NCI-H1417 treated with DMSO at 0.1 percent for 48 hours (cell line): ENCODE measurements around the gene NUP50.

Experiments
- DNase-seq: peaks from one replicate; lab custom pipeline; 2025; lab: John Stamatoyannopoulos, UW

The NUP50 gene, protein sequence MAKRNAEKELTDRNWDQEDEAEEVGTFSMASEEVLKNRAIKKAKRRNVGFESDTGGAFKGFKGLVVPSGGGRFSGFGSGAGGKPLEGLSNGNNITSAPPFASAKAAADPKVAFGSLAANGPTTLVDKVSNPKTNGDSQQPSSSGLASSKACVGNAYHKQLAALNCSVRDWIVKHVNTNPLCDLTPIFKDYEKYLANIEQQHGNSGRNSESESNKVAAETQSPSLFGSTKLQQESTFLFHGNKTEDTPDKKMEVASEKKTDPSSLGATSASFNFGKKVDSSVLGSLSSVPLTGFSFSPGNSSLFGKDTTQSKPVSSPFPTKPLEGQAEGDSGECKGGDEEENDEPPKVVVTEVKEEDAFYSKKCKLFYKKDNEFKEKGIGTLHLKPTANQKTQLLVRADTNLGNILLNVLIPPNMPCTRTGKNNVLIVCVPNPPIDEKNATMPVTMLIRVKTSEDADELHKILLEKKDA

DNA sequence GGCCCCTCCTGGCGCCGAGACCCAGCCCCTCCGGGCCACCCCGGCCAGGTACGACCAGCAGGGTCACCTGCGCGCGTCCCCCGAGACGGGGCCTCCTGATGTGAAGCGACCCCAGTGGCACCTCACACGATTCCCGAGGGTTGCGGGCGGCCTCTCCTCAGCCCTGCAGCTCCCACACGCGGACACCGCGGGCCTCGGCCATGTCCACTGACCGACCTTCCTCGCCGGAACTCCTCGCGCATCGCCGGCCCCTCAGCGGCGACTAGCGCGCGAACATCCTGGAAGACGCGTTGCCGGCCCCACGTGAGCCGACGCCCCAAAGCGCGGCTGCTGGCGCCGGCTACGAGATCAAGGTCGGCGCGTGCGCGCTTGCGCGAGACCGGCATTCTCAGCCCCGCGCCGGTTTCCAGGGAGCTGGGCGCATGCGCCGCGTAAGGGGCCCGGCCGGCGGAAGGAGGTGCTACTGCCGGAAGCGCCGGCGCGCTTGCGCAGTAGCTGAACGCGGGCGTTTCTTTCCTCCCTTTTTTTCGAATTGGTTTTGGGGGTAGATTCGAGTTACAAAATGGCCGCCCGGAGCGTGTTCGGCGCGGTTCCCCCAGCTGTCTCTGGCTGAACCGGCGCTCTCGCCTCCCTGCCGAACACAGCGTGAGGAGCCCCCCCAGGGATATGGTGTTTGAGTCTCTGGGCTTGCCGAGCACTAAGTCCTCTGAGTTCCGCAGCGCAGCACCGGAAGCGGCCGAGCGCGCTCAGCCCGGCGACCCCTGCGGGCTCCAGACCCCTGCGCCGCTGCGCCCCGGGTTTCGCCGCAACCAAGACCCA lies at the start of gene NUP50:
TSS of gene NUP50 (plus strand) at position 475 of the 819 bp plus-strand sequence. CDS start 4,253 bp downstream, outside the sequence.
- peak; percentile 49 for DNase-seq

DNA sequence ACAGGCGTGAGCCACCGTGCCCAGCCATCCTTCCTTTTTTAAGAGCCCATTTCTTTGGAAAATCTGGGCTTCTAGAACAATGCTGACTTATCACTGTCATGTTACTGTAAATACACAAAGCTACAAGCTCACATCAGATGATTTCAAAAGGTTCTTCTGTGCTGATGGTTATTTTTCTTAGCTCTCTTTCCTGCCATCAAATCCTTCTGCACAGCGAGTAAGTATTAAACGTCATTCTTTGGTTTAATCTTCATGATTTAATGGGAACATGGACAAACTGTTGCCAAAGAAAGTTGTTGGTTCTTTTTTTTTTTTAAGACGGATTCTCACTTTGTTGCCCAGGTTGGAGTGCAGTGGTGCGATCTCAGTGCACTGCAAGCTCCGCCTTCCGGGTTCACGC lies 43.3 kb upstream of the NUP50 start:
- no peak for DNase-seq

DNA sequence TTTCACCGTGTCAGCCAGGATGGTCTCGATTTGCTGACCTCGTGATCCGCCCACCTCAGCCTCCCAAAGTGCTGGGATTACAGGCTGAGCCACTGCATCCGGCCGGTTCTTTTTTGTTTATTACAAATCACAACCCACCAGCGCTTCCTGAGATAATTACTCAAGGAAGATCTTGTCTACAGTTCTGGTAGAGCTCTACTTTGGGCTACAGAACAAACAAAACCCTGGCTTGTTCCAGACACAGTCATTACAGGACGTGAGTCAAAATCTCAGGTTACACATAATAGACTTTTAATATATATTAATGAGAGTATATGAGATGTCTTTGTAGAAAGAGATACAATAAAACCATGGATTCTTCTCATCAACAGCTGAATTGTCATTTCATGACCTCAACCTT lies 42.8 kb upstream of the NUP50 start:
- DNase-seq, result no peak

DNA sequence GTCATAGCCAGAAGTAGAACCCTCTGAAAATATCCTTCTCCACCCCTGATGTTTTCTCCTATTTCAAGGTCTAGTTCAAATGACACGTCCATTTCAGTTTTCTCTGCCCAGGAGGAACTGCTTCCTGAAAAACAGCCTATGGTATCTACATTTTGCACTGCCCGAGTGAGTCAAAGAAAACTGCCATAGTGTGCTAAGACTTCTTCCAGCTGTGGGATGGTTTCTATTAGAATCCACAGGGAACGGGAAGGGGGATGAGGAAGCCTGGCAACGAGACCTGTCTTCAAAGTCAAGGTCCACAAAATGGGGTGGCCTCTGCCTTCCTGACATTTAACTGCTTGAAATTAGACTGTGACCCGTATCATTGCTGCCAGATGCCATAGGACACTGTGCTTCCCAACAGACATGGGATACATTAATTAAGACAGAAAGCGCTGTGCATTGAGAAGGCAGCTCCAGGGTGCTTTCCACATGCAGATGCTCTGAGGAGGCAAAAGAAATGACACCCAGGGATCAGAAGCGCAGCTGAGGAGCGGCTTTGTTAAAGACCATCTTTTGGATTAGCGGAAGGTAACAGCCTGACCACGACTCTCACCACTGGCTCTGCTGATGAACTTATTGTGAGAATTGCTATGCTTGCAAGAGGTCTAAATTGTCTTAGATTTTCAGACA lies 39.4 kb upstream of the NUP50 start:
- DNase-seq, result no peak

DNA sequence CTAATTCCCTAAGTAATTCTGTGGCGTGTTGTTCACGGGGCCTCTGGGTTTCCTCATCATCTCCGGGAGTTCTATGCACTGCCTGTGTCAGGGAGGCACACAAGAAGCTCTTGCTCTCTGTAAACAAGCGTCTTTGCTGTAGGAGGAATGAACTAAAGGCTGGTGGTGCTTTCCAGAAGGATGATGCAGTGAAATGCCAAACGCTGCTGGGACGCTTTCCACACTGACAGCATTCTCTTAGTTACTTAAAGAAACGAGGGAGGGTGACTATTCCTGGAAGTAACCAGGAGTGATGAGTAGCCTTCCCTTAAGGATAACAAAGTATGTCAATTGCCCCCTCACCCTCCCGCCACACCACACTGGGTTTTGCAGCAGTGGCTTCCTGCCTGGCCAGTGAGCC lies 38.5 kb upstream of the NUP50 start:
- no peak for DNase-seq

DNA sequence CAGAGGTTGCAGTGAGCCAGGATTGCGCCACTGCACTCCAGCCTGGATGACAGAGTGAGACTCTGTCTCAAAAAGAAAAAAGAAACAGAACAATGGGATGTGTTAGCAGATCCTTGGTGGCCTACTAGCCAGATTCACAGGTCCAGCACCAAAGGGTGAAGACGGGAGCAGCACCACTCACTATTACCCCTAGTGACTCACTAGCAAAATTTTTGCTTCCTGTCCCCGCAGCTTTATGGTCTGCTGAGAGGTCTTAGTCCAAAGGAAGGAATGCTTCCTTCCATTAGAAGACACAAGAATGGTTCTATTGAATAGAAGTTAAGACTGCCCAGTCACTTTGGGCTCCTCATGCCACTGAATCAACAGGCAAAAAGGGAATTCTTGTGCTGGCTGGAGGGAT lies 35.9 kb upstream of the NUP50 start:
- no peak for DNase-seq

DNA sequence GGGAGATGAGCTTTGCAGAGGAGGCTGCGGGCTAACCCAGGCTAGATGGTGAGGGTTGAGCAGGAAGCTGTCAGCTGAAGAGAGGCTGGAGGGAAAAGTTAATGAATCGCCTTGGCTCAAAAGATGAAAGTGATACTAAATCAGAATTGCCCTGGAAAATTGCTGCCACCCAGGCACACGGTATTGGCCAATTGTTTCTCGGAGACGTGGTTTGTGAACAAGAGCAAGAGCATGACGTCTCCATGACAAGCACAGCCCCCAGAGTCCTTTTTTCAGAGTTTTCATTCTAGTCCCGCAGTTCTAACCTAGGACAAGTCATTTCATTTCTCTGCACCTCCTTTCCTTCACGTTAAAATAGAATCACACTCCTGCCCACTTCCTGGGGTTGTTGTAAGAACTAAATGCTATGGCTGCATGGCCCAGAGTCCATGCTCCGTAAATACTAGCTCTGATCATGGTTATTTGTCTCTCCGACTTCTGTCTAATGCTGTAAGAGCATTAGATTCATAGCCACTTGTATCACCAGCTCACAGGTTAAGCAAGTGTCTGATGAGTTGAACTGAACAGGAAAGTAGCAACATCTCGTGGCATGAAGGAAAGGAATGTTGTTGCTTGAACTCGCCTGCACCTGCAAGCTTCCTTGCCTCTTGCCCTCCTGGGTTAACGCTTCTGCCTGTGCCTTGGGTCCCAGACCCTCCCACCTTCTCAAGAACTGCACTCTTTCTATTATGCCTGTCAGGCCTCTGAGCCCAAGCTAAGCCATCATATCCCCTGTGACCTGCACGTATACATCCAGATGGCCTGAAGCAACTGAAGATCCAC lies 33.8 kb upstream of the NUP50 start:
- DNase-seq, result no peak

DNA sequence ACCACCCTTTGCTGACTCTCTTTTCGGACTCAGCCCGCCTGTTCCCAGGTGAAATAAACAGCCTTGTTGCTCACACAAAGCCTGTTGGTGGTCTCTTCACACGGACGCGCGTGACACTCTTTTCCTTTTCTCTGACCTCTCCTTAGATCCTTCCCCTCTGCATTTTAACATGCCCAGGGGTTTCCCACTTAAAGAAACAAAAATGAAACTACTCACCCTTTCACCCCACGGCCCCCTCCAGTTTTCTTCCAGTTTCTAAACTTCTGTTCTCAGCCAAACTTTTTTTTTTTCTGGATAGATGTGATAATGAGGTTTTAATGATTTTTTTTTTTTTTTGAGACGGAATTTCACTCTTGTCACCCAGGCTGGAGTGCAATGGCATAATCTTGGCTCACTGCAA lies 32.8 kb upstream of the NUP50 start:
- DNase-seq, result no peak

DNA sequence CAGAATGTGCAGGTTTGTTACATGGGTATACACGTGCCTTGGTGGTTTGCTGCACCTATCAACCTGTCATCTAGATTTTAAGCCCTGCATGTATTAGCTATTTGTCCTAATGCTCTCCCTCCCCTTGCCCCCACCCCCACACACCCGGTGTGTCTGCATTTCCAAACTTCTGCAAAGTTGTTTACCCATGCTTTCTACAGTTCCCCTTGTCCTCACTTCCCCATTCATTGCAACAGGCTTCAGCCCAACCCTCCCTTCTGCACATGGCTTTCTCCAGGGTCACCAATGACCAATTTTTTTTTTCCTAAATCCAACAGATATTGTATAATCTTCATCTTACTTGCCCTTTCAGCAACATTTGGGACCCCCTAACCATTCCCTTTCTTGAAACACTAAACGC lies 32.0 kb upstream of the NUP50 start:
- no peak for DNase-seq

DNA sequence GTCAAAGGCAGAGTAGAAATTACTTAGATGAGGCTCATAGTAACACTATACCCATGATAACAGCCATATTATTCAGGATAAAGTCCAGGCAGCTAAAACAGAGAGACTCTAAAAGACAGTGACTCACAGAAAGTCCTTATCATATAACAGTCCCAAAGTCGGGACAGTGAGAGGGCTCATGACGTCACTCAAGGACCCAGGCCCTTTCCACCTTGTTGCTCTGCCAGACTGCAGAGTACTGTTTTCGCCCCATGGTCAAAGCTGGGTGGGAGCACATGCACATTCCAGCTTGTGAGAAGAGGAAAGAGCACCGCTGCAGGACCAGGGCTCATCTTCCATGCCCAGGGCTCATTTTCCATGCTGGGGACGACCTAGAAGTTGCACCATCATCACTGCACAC lies 29.4 kb upstream of the NUP50 start:
- DNase-seq, result no peak

DNA sequence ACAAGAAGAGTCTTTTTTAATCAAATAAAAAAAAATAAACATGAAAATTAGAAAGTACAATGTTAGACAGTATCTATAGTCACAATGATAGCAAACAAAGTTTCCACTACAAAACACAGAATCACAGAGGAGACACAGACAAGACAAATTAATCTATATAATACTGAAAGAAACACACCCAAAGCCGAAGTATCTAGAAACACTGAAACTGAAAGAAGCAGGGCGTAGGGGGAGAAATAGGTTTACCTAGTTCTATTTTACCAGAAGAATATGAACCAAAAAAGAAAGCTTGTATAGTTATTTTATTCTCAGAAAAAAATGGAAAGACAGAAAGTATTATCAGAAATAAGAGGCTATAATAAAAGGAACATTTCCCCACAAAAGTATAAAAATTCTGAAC lies 27.1 kb upstream of the NUP50 start:
- DNase-seq, result no peak

DNA sequence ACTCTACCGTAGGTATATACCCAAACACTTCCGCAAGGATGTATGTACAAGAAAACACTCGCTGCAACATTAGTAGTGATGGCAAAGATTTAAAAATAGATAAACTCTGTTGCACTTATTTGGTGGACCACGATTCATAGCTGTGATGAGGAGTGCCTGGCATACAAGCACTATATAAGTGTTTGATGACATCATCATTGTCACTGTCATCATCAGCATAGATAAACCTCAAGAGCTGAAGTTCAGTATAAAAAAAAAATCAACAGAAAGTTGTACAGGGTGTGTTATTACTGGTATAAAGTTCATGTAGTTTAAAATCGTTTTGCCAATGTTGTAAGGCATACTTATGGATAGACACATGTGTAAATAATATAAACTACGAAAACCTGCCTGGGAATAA lies 24.0 kb upstream of the NUP50 start:
- DNase-seq, result no peak

DNA sequence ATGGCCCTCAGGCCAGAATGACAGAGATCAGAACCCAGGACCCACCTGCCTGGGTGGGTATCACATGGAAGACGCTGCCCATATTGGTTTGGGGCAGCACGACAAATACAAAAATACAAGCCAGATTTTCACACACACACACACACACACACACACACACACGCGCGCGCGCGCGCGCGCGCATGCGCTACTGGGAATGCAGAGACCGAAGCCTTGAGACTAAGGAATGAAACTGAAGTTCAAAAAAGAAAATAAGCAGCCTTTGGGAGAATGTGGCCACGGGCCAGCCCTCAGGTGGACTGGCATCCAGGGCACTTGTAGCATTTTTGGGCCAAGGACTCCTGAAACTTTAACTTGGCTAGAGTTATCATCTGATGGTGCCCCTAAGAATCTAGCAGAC lies 21.3 kb upstream of the NUP50 start:
- no peak for DNase-seq

DNA sequence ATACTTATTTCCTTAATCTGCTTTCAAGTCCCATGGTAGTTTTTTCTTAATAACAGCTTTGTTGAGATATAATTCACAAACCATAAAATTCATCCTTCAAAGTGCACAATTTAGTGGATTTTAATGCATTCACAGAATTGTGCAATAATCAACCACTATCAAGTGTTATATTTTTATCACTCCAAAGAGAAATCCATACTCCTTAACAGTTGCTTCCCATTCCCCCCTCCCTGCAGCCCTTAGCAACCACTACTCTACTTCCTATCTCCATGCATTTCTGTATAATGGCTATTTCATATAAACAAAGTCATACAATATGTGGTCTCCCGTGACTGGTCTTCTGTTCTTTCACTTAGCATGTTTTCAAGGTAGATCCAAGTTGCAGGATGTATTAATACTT lies 18.8 kb upstream of the NUP50 start:
- DNase-seq, result no peak

DNA sequence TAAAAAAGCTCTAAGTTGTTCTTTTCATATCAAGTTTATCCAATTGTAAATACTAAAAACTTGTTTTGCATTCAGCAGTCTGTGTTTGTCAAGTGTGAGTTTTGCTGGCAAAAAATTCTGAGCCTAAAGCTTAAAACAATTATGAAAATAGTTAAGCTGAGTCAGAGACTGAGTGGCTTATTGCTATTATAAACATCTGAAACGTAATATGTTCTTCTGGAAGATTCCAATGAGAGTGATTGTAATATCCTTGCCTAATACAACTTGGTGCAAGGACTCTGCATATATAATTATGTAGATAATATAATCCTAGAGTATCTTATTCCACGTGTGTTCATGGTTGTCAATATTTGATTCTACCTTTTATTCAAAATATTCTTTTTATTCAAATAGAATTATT lies 14.1 kb upstream of the NUP50 start:
- no peak for DNase-seq

DNA sequence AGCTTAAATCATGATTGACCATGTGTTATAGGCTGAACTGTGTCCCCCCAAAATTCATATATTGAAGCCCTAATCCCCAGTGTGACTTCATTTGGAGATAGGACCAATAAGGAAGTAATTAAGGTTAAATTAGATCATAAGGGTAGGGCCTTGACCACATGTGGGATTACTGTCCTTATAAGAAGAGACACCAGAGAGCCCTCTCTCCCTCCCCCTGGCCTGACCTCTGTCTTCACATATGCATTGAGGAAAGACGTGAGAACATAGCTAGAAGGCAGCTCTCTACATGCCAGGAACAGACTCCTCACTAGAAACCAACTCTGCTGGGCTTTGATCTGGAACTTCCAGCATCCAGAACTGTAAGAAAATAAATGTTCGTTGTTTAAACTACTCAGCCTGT lies 13.6 kb upstream of the NUP50 start:
- no peak for DNase-seq

DNA sequence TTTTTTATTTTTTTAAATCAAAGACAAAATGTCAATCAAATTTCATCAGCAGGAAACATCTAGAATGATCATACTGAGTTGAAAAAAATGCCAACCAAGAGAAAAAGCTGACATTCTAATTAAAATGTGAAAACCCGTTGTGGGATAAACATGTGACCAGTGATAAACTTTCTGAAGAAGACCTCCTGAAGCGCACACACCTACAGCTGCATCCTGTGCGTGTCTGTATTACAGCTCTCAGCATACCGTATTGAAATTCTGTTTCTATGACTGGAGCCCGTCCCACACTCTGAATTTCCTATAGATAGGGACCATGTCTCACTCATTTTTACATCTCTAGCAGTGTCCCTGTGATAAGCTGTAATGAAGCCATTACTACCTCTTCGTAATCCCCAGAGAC lies 12.2 kb upstream of the NUP50 start:
- DNase-seq, result no peak

DNA sequence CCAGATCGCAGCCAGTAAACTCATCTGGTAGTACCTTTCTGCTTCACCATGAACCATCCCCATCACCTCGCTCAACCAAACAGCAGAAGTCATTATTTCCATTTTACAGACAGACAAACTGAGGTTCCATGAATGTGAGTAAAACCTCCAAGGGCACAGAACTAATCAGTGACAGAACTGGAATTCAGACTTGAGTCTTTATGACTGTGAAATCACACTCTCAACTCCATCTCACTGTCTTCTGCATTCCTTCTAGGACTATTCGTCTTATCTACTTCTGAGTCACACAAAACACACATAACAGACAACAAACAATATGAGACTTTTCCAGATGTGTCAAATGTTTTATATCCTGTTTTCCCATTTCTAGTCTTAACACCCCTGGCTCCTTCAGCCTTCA lies 9.3 kb upstream of the NUP50 start:
- no peak for DNase-seq

DNA sequence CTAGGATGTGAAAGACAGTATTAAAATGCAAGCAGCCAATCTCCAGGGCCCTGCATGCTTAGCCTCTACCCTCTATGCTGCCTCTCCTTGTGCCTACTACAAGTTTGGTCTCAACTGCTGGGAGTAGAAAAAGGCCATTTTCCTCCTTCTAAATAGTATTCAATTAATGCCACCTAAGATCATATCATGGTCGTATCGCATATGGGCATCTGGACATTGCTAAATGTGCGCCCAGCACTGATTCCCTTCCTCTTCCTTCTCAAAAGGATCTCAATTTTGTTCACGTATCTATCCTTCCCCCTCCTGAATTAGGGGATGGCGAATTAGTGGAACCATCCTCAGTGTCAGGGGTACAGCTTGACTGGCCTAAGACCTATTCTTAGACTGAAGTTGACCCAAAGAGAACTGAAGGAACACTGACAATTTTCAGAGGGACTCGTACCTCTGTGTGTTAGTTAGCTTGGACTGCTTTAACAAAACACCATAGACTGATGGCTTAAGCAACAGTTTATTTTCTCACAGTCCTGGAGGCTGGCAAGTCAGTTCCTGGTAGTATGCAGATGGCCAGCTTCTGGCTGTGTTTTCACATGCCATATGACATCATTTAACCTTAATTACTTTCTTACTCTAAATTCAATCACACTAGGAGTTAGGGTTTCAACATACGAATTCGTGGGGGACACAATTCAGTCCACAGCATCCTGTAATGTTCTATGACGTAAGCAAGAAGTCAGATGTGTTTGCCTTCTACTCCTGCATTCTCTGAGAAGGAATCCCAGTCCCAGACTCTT lies 8.5 kb upstream of the NUP50 start:
- no peak for DNase-seq

DNA sequence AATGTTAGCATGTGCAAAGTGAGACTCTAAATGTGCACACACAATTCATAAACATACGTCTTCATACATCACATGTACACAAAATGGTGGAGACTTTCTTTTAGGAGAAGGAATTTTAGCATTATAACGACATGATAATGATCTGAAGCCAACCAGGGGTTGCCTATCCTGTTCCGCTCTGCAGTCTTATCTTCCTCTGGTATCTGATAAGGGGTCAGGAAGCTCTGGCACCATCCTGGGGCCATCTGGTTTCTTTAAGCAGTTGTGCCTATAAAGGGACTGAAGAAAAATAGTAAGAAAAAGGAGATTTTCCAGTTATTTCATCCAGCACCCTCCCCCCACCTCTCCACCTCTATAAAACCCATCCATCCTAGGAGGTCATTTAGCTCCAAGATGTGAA lies 5.8 kb upstream of the NUP50 start:
- DNase-seq, result no peak
